ENCODE measurements around the gene ERFE. TPM values are rescaled to one million over a fixed set of nuclear protein-coding genes. Genes with fewer than 3 reads are reported as not detected.

ERFE gene
- total and polyA plus RNA-seq, 2 of the 4 experiments (the other 2 are of a cell fraction), result 1.3 to 3.5 TPM

- 0 out of 2 replicates have a peak, but pooled peaks cover 5% of the 10 kb centered on the region for H3K9me1 ChIP-seq (ENCODE audit: insufficient read depth, low read length)
- TF ChIP-seq MAFK (IDR thresholded peaks at IDR 0.05; ENCODE audit: low read depth, low read length), result no peak
- no peak for TF ChIP-seq FOS (IDR thresholded peaks at IDR 0.05; ENCODE audit: low read depth, low read length)
- TF ChIP-seq RCOR1 (IDR thresholded peaks at IDR 0.05; ENCODE audit: insufficient replicate concordance, low read length), result no peak
- TF ChIP-seq, protein P1, sequence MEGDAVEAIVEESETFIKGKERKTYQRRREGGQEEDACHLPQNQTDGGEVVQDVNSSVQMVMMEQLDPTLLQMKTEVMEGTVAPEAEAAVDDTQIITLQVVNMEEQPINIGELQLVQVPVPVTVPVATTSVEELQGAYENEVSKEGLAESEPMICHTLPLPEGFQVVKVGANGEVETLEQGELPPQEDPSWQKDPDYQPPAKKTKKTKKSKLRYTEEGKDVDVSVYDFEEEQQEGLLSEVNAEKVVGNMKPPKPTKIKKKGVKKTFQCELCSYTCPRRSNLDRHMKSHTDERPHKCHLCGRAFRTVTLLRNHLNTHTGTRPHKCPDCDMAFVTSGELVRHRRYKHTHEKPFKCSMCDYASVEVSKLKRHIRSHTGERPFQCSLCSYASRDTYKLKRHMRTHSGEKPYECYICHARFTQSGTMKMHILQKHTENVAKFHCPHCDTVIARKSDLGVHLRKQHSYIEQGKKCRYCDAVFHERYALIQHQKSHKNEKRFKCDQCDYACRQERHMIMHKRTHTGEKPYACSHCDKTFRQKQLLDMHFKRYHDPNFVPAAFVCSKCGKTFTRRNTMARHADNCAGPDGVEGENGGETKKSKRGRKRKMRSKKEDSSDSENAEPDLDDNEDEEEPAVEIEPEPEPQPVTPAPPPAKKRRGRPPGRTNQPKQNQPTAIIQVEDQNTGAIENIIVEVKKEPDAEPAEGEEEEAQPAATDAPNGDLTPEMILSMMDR (conservative IDR thresholded peaks at IDR 0.05; ENCODE audit: low read depth, low read length), result no peak
- TF ChIP-seq MAZ (IDR thresholded peaks at IDR 0.05; ENCODE audit: borderline replicate concordance, low read depth, low read length), result no peak
- no peak for TF ChIP-seq RFX5 (IDR thresholded peaks at IDR 0.05; ENCODE audit: low read depth, low read length)
- no peak for TF ChIP-seq RAD21 (IDR thresholded peaks at IDR 0.05; ENCODE audit: low read length)
- no peak for TF ChIP-seq NFE2L2 (IDR thresholded peaks at IDR 0.05; ENCODE audit: low read depth, low read length)
- no peak for TF ChIP-seq POLR2A (IDR thresholded peaks at IDR 0.05; ENCODE audit: low read depth, low read length)
- TF ChIP-seq CEBPB (IDR thresholded peaks at IDR 0.05; ENCODE audit: low read depth, low read length), result no peak
- TF ChIP-seq MXI1 (IDR thresholded peaks at IDR 0.05; ENCODE audit: borderline replicate concordance, low read depth, low read length), result no peak
- TF ChIP-seq BHLHE40 (IDR thresholded peaks at IDR 0.05; ENCODE audit: low read depth, low read length), result no peak
- no peak for TF ChIP-seq SMC3 (IDR thresholded peaks at IDR 0.05; ENCODE audit: low read depth, low read length)
These were observed 23.1 kb upstream of the ERFE start for GRCh38 chr2:238135601-238136150.

More at GRCh38 chr2:238135601-238136150, 23.1 kb upstream of the ERFE start:
- no peak overlapping the region for H2BK120ac ChIP-seq (ENCODE audit: low read depth, low read length)
- no peak for DNase-seq
- WGBS, 2 experiments (ENCODE audit: extremely low coverage in 2 of 2, insufficient read length in 1 of 2), result 56% methylated on average over 4 of the region's 15 CpGs; no CpG with 5 or more reads in 1 of the 2 experiments
- H3K9ac ChIP-seq (ENCODE audit: low read depth, low read length), result no peak overlapping the region
- H2AK9ac ChIP-seq (replicated peaks; ENCODE audit: low read depth, low read length, poor library complexity), result no peak overlapping the region
- in situ Hi-C loops (cut with MboI; ENCODE audit: low sequenced_read_pairs), result no loop called here
- no peak for ATAC-seq (ENCODE audit: low read depth)
- H3K18ac ChIP-seq (ENCODE audit: low read depth, low read length), result no peak overlapping the region
- no peaks in the 10 kb centered on the region for H3K9me3 ChIP-seq (ENCODE audit: control insufficient read depth, insufficient read depth, low read length)
- ChIA-PET CTCF (no interaction called here), POLR2A (ENCODE audit: unreplicated experiment) (no interaction called here)
- intact Hi-C loops (cut with micrococcal nuclease), result no loop called here
- peaks cover 7% of the 10 kb centered on the region for H3K4me1 ChIP-seq (ENCODE audit: control insufficient read depth, insufficient read depth, low read length)
- no peak overlapping the region for H3K14ac ChIP-seq (replicated peaks; ENCODE audit: low read depth, low read length)
- no peak overlapping the region for H3K4ac ChIP-seq (ENCODE audit: low read depth, low read length)
- H2BK5ac ChIP-seq (ENCODE audit: low read depth, low read length, poor library complexity, severe bottlenecking), result no peak overlapping the region
- no peak overlapping the region for H4K5ac ChIP-seq (ENCODE audit: low read depth, low read length)
- dilution Hi-C loops (cut with HindIII; ENCODE audit: low sequenced_read_pairs, unreplicated experiment), result no loop called here
- no TSS peak for BruUV-seq (replicated peaks)
- no peak overlapping the region for H3K27ac ChIP-seq (ENCODE audit: insufficient read depth, low read length)
- no peak overlapping the region for H2BK15ac ChIP-seq (ENCODE audit: low read depth, low read length)
- no peaks in the 10 kb centered on the region for H3K36me3 ChIP-seq (ENCODE audit: control insufficient read depth, insufficient read depth, low read length)
- H3K23ac ChIP-seq (ENCODE audit: low read depth, low read length), result no peak overlapping the region
- no peak overlapping the region for H4K8ac ChIP-seq (ENCODE audit: low read depth in 2 of 2, low read length in 2 of 2)
- no peak overlapping the region for H3K4me2 ChIP-seq (ENCODE audit: low read depth, low read length)
- H2BK20ac ChIP-seq (ENCODE audit: low read depth, low read length), result no peak overlapping the region
- no peak overlapping the region for H4K91ac ChIP-seq (ENCODE audit: insufficient read depth, low read depth, low read length)
- H4K20me1 ChIP-seq (ENCODE audit: insufficient read depth, low read length), result no peaks in the 10 kb centered on the region
- H3K27me3 ChIP-seq (ENCODE audit: control insufficient read depth, insufficient read depth, low read length), result no peaks in the 10 kb centered on the region
- no peaks in the 10 kb centered on the region for H3K79me1 ChIP-seq (ENCODE audit: low read depth in 1 of 2, low read length in 2 of 2)
- H2AFZ ChIP-seq (replicated peaks; ENCODE audit: low read length, poor library complexity), result no peak overlapping the region
- no peak overlapping the region for H3K56ac ChIP-seq (ENCODE audit: extremely low read depth, insufficient read depth, low read length)
- no peak overlapping the region for H3K4me3 ChIP-seq (ENCODE audit: insufficient read depth, low read depth, low read length)
- H2AK5ac ChIP-seq (ENCODE audit: low read depth, low read length), result no peak overlapping the region

All from IMR-90 (cell line).